GM19324 (cell line): ENCODE data around the gene ARHGAP20.

Experiments used
- ATAC-seq: cut with Tn5 transposase; IDR thresholded peaks from one replicate; pipeline ENCODE4 v1.9.1; 2021; ENCODE audit warnings: mild to moderate bottlenecking, moderate library complexity; ENCODE audit not compliant: unreplicated experiment, low FRiP score

Gene ARHGAP20

GRCh38 chr11:110613197-110613918 lies 98.9 kb downstream of the ARHGAP20 start:
- no peak for ATAC-seq

- ATAC-seq: no peak
Observed at GRCh38 chr11:110606415-110606814, 105.8 kb downstream of the ARHGAP20 start.

- no peak for ATAC-seq
Observed at GRCh38 chr11:110601936-110602335, 110.3 kb downstream of the ARHGAP20 start.

- no peak for ATAC-seq
Observed at GRCh38 chr11:110600322-110600721, 111.9 kb downstream of the ARHGAP20 start.

GRCh38 chr11:110599207-110599606 lies 113.0 kb downstream of the ARHGAP20 start:
- ATAC-seq: no peak

GRCh38 chr11:110598725-110599124 lies 113.5 kb downstream of the ARHGAP20 start:
- ATAC-seq: no peak

GRCh38 chr11:110587972-110588371 lies 124.3 kb downstream of the ARHGAP20 start:
- no peak for ATAC-seq

GRCh38 chr11:110587129-110587528 lies 125.1 kb downstream of the ARHGAP20 start:
- no peak for ATAC-seq

- no peak for ATAC-seq
Observed at GRCh38 chr11:110584150-110584549, 128.1 kb downstream of the ARHGAP20 start.

GRCh38 chr11:110582728-110583432 lies 129.4 kb downstream of the ARHGAP20 start:
- no peak for ATAC-seq

GRCh38 chr11:110580571-110580970 lies 131.7 kb downstream of the ARHGAP20 start:
- ATAC-seq: no peak

GRCh38 chr11:110573411-110573810 lies 138.8 kb downstream of the ARHGAP20 start:
- no peak for ATAC-seq

- no peak for ATAC-seq
Observed at GRCh38 chr11:110571081-110571720, 141.0 kb downstream of the ARHGAP20 start.

GRCh38 chr11:110566577-110566976 lies 145.7 kb downstream of the ARHGAP20 start:
- no peak for ATAC-seq

- ATAC-seq: no peak
Observed at GRCh38 chr11:110565357-110566336, 146.6 kb downstream of the ARHGAP20 start.

- no peak for ATAC-seq
Observed at GRCh38 chr11:110564676-110565356, 147.4 kb downstream of the ARHGAP20 start.

GRCh38 chr11:110544779-110545178 lies 167.5 kb downstream of the ARHGAP20 start:
- ATAC-seq: no peak

- no peak for ATAC-seq
Observed at GRCh38 chr11:110538154-110538553, 174.1 kb downstream of the ARHGAP20 start.

- ATAC-seq: no peak
Observed at GRCh38 chr11:110530900-110531741, 181.1 kb downstream of the ARHGAP20 start.
